Left lung (tissue), 10 donors: ENCODE results near the gene ROR2. TPM values are rescaled to one million over a fixed set of nuclear protein-coding genes. Genes with fewer than 3 reads are reported as not detected.

ENCODE experiments used
- ATAC-seq: fragments of 200-7000 bp; cut with Tn5 transposase; one replicate; pipeline ENCODE4 v1.9.1; 2020; ENCODE audit warnings: moderate library complexity
- DNase-seq, 4 donors: peaks; one replicate each; pipeline ENCODE4 v3.0.0-alpha.2; 2013 to 2020
- H3K27ac ChIP-seq, 2 donors: fragments of 200-600 bp; sonication (generic) in 1 of 2; one replicate each; pipeline versions ENCODE4 v1.5.0 to v1.8.0; 2020 to 2021
- H3K27me3 ChIP-seq, 2 donors: fragments of 200-600 bp; sonication (generic) in 1 of 2; one replicate each; pipeline versions ENCODE4 v1.5.0 to v1.8.0; 2020 to 2021
- H3K36me3 ChIP-seq, 2 donors: fragments of 200-600 bp; sonication (generic) in 1 of 2; one replicate each; pipeline versions ENCODE4 v1.5.0 to v1.8.0; 2020 to 2021
- H3K4me1 ChIP-seq, 2 donors: fragments of 200-600 bp; one replicate each; pipeline ENCODE4 v1.8.0; 2021
- H3K4me3 ChIP-seq, 2 donors: fragments of 200-600 bp; sonication (generic) in 1 of 2; one replicate each; pipeline versions ENCODE4 v1.5.0 to v1.8.0; 2020 to 2021; ENCODE audit warnings: mild to moderate bottlenecking in 1 of 2
- H3K9me3 ChIP-seq, 2 donors: fragments of 200-600 bp; sonication (generic) in 1 of 2; one replicate each; pipeline versions ENCODE4 v1.5.0 to v1.8.0; 2020 to 2021
- intact Hi-C, 2 donors: fragments of 100-400 bp; cut with DNase I; formaldehyde crosslinking; loops; one replicate each; pipeline versions ENCODE4 v1.11.2 to v1.14.2; 2022
- polyA plus RNA-seq, 6 donors: library from polyadenylated mRNA; unstranded; fragments of 120-200 nt; gene quantifications; one replicate each; pipeline ENCODE4 v1.2.1, GENCODE V29; 2013; ENCODE audit not compliant: insufficient read length in 6 of 6
- total RNA-seq, 2 donors: library from RNA; stranded (reverse); fragmentation: NEBNext Ultra II Directional; extraction: Animal tissue kit (Norgen Biotek cat#: 25700); gene quantifications; one replicate each; pipeline ENCODE4 v1.2.1, GENCODE V29; 2021
- TF ChIP-seq, protein P1 (sequence below), 2 donors: fragments of 200-600 bp; sonication (generic) in 1 of 2; IDR thresholded peaks; one replicate each; pipeline versions ENCODE4 v1.5.0 to v1.8.0; 2021; ENCODE audit warnings: antibody characterized with exemption in 2 of 2
- donor health status: DM: no; HTN: yes; CAD: no.
- donor health status: DM: no; HTN: no; CAD: no.

ROR2 gene
- total and polyA plus RNA-seq, 8 donors, result 11.5 to 36.5 (median 29.7) TPM

DNA sequence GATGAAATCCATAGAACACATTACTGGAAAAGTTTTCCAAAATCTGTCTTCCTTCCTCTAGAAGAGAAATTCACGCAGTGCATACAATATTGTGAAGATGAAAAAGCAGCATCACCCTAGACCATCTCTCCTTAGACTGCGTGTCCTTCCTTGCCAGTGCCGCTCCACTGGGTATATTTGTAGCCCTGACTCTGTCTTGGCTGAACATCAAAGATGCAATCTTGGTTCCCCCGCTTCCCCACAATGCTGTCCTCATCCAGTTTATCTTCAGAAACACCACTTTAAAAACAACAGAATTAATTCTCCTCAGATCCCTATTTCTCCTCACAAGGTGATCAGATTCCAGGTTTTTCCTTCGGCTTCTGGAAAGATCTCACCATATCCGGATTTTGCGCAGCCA is 53.9 kb downstream of the ROR2 start:
- peaks cover 6 to 24% of the 10 kb centered on the region in 2 donors for H3K4me1 ChIP-seq
- H3K27me3 ChIP-seq, result peaks cover 0 to 11% of the 10 kb centered on the region in 2 donors
- TF ChIP-seq, protein P1, sequence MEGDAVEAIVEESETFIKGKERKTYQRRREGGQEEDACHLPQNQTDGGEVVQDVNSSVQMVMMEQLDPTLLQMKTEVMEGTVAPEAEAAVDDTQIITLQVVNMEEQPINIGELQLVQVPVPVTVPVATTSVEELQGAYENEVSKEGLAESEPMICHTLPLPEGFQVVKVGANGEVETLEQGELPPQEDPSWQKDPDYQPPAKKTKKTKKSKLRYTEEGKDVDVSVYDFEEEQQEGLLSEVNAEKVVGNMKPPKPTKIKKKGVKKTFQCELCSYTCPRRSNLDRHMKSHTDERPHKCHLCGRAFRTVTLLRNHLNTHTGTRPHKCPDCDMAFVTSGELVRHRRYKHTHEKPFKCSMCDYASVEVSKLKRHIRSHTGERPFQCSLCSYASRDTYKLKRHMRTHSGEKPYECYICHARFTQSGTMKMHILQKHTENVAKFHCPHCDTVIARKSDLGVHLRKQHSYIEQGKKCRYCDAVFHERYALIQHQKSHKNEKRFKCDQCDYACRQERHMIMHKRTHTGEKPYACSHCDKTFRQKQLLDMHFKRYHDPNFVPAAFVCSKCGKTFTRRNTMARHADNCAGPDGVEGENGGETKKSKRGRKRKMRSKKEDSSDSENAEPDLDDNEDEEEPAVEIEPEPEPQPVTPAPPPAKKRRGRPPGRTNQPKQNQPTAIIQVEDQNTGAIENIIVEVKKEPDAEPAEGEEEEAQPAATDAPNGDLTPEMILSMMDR (IDR thresholded peaks at IDR 0.05), result no peak
- intact Hi-C loops, result no loop called here
- no peaks in the 10 kb centered on the region for H3K36me3 ChIP-seq
- H3K9me3 ChIP-seq, result no peaks in the 10 kb centered on the region
- DNase-seq, result no peak
- no peak overlapping the region for H3K27ac ChIP-seq
- no peak for ATAC-seq
- H3K4me3 ChIP-seq, result no peak overlapping the region

DNA sequence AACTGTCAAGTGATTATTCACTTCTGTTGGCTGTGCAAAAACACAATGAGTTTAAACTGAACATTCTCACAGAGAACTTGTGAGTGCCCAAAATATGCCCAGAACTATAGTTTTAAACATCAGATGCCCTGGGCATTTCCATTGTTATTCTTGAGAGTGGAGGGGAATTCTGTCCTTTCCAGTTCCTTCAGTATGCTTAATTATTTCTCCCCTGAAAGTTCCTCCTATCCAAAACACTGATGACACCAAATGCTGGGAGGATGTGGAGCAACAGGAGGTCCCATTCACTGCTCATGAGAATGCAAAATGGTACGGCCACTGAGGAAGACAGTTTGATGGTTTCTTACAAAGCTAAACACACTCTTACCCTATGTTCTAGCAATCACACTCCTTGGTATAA is 55.5 kb downstream of the ROR2 start:
- Histone ChIP-seq H3K36me3 (no peaks in the 10 kb centered on the region), H3K27ac (no peak overlapping the region), H3K4me1 (peaks cover 6 to 14% of the 10 kb centered on the region in 2 donors), H3K27me3 (peaks cover 0 to 11% of the 10 kb centered on the region in 2 donors), H3K9me3 (no peaks in the 10 kb centered on the region), H3K4me3 (no peak overlapping the region)
- TF ChIP-seq, protein P1 (IDR thresholded peaks at IDR 0.05), result no peak
- ATAC-seq (no peak), DNase-seq (no peak)
- intact Hi-C loops, result no loop called here

DNA sequence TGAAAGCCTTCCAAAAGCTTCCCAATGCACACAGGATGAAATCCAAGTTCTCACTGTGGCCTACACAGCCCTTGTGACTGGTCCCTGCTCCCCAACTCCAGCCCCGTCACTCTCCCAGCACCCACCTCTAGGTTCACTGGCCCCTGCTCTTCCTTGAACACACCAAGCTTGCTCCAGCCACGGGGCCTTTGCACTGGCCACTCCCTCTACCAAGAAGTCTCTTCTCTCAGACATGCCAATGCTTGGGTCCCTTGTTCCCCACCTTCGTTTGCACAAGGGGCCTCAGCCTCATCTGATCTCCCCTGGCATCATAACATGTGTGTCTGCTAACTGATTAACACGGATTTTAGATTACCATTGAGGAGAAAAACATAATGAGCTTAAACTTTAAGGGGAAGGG is 56.0 kb downstream of the ROR2 start:
- no peak for ATAC-seq
- Histone ChIP-seq H3K4me3 (no peak overlapping the region), H3K36me3 (no peaks in the 10 kb centered on the region), H3K27ac (no peak overlapping the region), H3K4me1 (peaks cover 6 to 14% of the 10 kb centered on the region in 2 donors), H3K27me3 (peaks cover 0 to 11% of the 10 kb centered on the region in 2 donors), H3K9me3 (no peaks in the 10 kb centered on the region)
- no peak for DNase-seq
- intact Hi-C loops, result no loop called here
- TF ChIP-seq, protein P1 (IDR thresholded peaks at IDR 0.05), result no peak

DNA sequence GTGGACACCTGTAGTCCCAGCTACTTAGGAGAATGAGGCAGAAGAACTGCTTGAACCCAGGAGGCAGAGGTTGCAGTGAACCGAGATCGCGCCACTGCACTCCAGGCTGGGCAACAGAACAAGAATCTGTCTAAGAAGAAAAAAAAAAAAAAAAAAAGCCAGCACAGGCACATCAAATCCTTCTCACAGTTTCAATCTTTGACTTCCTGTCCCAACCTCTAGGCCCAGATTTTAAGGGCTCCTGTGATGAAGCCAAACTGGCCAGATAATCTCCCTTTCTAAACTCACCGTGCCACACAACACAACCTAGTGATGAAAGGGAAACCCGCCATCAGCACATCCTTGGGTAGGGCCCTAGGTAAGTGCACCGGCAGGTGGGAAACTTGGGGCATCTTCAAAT is 58.1 kb downstream of the ROR2 start:
- H3K9me3 ChIP-seq, result no peaks in the 10 kb centered on the region
- H3K27me3 ChIP-seq, result peaks cover 0 to 11% of the 10 kb centered on the region in 2 donors
- no peak overlapping the region for H3K27ac ChIP-seq
- no peak overlapping the region for H3K4me3 ChIP-seq
- ATAC-seq (no peak), DNase-seq (no peak)
- H3K36me3 ChIP-seq, result no peaks in the 10 kb centered on the region
- TF ChIP-seq, protein P1 (IDR thresholded peaks at IDR 0.05), result no peak
- intact Hi-C loops, result no loop called here
- H3K4me1 ChIP-seq, result peaks cover 0 to 5% of the 10 kb centered on the region in 2 donors

DNA sequence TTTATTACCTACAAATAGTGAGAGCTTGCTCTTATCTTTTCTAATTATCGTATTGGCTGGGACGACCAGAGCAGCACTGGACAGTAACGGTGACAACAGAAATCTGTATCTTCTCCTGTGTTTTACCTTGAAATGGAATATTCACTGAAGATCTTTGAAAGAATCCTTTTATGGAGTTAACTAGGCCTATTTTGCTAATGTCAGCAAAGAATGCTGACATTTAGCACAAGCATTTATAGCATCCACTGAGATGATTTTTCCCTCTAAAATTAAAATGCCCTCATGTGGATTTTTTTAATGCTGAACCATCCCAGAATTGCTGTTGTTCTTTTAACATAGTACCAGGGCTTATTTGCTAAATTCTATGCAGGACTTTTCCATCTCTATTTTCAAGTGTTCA is 59.4 kb downstream of the ROR2 start:
- Histone ChIP-seq H3K27me3 (peaks cover 0 to 20% of the 10 kb centered on the region in 2 donors), H3K36me3 (no peaks in the 10 kb centered on the region), H3K4me1 (peaks cover 4% of the 10 kb centered on the region in 2 donors), H3K9me3 (no peaks in the 10 kb centered on the region), H3K27ac (no peak overlapping the region), H3K4me3 (no peak overlapping the region)
- intact Hi-C loops, result no loop called here
- ATAC-seq (no peak), DNase-seq (no peak)
- TF ChIP-seq, protein P1 (IDR thresholded peaks at IDR 0.05), result no peak
